ENCODE results near the gene G0S2.
A peak's percentile ranks its signal among the peaks of the same experiment; 100 is the strongest.

Gene G0S2

GRCh38 chr1:209673631-209674417 is 1.4 kb upstream of the G0S2 start:
- Histone ChIP-seq H3K9ac (no peak overlapping the region), H3K4me3 (ENCODE audit: low read depth, low read length) (no peak overlapping the region), H3K4me1 (no peaks in the 10 kb centered on the region), H3K4me2 (ENCODE audit: low read length) (no peak overlapping the region), H3K27ac (no peak overlapping the region), H2AFZ (no peak overlapping the region), H3K36me3 (ENCODE audit: control insufficient read depth, insufficient read depth, low read length) (no peaks in the 10 kb centered on the region), H3K79me2 (no peaks in the 10 kb centered on the region), H3K27me3 (ENCODE audit: control insufficient read depth, insufficient read depth, low read length) (no peaks in the 10 kb centered on the region), H3K9me3 (ENCODE audit: control insufficient read depth, low read length) (no peaks in the 10 kb centered on the region)
- no peak for TF ChIP-seq CTCF (IDR thresholded peaks at IDR 0.05)

- no peak overlapping the region for H3K27ac ChIP-seq
- TF ChIP-seq CTCF (IDR thresholded peaks at IDR 0.05) = no peak
Measured at GRCh38 chr1:209675565-209676154, 448 bp downstream of the G0S2 start.

GRCh38 chr1:209678981-209679539 is 3.8 kb downstream of the G0S2 start:
- H2AFZ ChIP-seq = no peak overlapping the region
- no peaks in the 10 kb centered on the region for H3K9me3 ChIP-seq (ENCODE audit: control insufficient read depth, low read length)
- TF ChIP-seq CTCF (IDR thresholded peaks at IDR 0.05) = no peak
- H3K27ac ChIP-seq = no peak overlapping the region
- H3K4me2 ChIP-seq (ENCODE audit: low read length) = no peak overlapping the region
- H3K36me3 ChIP-seq (ENCODE audit: control insufficient read depth, insufficient read depth, low read length) = no peaks in the 10 kb centered on the region
- H3K4me3 ChIP-seq (ENCODE audit: low read depth, low read length) = no peak overlapping the region
- H3K27me3 ChIP-seq (ENCODE audit: control insufficient read depth, insufficient read depth, low read length) = no peaks in the 10 kb centered on the region
- no peak overlapping the region for H3K9ac ChIP-seq
- no peaks in the 10 kb centered on the region for H3K79me2 ChIP-seq
- no peaks in the 10 kb centered on the region for H3K4me1 ChIP-seq

More at GRCh38 chr1:209675565-209676154, 448 bp downstream of the G0S2 start:
- H3K4me2 ChIP-seq (ENCODE audit: low read length) = peak overlapping the region; percentile 89
- no peaks in the 10 kb centered on the region for H3K4me1 ChIP-seq
- H3K4me3 ChIP-seq (ENCODE audit: low read depth, low read length) = peak overlapping the region; percentile 57
- no peaks in the 10 kb centered on the region for H3K27me3 ChIP-seq (ENCODE audit: control insufficient read depth, insufficient read depth, low read length)
- H3K36me3 ChIP-seq (ENCODE audit: control insufficient read depth, insufficient read depth, low read length) = no peaks in the 10 kb centered on the region
- no peak overlapping the region for H3K9ac ChIP-seq
- no peaks in the 10 kb centered on the region for H3K79me2 ChIP-seq
- no peaks in the 10 kb centered on the region for H3K9me3 ChIP-seq (ENCODE audit: control insufficient read depth, low read length)
- peak overlapping the region; percentile 77 for H2AFZ ChIP-seq

- Histone ChIP-seq H3K9me3 (ENCODE audit: control insufficient read depth, low read length) (no peaks in the 10 kb centered on the region), H3K9ac (no peak overlapping the region), H3K27me3 (ENCODE audit: control insufficient read depth, insufficient read depth, low read length) (no peaks in the 10 kb centered on the region), H3K79me2 (no peaks in the 10 kb centered on the region), H3K4me2 (ENCODE audit: low read length) (no peak overlapping the region), H3K4me1 (no peaks in the 10 kb centered on the region), H3K4me3 (ENCODE audit: low read depth, low read length) (no peak overlapping the region), H3K27ac (no peak overlapping the region), H2AFZ (no peak overlapping the region), H3K36me3 (ENCODE audit: control insufficient read depth, insufficient read depth, low read length) (no peaks in the 10 kb centered on the region)
- TF ChIP-seq CTCF (IDR thresholded peaks at IDR 0.05) = no peak
Measured at GRCh38 chr1:209685821-209686220, 10.6 kb downstream of the G0S2 start.
